Skin of body (tissue), 2 donors: ENCODE measurements around the gene FRMD1. TPM values are rescaled to one million over a fixed set of nuclear protein-coding genes. Genes with fewer than 3 reads are reported as not detected.

ENCODE experiments used
- DNase-seq: peaks from one replicate; lab custom pipeline; 2025; lab: John Stamatoyannopoulos, UW
- total RNA-seq: library from RNA; depleted of rRNA; stranded (reverse); fragments of >200 nt; gene quantifications from one replicate; pipeline ENCODE4 v1.2.3, GENCODE V29; 2014

Gene FRMD1
- 0.20 TPM for total RNA-seq

GRCh38 chr6:168078943-168079405, at the start of gene FRMD1:
Gene FRMD1, minus strand, starts transcription at chr6:168079212. Its CDS starts 118 bp downstream, at chr6:168079094.
- DNase-seq, result no peak

- no peak for DNase-seq
These were observed 49.1 kb upstream of the FRMD1 start for GRCh38 chr6:168128006-168128630.

DNA sequence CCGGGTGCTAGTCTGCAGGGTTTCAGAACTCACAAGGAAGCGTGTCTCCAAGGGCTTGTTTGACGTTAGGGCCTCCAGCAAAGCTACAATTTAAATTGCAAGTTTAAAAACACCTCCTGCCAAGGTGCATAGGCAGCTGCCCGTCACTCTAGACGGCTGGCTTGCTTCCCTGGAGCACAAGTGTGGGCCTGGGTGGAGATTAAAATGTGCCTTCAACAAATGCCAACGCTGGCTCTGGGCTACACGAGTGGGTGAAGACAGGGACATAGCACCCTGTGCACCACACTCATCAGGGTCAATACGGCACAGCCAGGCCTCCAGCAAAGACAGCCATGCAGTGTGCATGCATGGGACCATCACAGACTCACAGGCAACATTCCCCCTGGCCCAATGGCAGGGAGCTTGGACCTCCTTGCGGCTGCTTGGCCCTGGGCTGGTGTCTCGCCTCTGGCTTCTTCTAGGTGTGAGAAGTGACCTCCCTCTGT, 48.4 kb upstream of the FRMD1 start:
- DNase-seq, result no peak

- no peak for DNase-seq
These were observed 47.8 kb upstream of the FRMD1 start for GRCh38 chr6:168126566-168127383.

DNA sequence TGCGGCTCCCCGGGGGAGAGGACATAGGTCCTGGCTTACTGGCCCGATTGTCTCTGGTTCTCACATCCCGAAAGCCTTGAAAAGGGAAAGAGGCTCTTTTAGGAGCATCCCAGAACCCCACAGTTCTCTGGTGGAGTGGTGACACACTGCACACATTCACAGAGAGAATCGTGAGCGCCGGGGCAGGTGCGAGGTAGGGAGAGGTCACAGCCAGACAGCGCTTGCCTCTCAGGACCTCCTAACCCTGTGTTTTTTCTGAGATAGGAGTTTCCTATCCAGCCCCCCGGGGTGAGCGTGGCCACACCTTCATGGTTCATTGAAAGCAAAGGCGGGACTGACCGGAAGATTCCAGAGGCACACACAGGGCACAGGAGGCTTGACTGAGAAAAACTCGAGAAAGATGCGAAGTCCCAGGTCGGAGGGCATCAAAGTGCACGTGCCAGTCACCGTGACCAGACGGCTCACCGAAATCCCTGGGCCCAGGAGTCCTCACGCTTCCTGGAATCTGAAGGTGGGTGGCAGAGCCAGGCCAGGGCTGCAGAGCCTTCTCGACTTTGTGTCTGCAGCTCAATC, 46.5 kb upstream of the FRMD1 start:
- no peak for DNase-seq

GRCh38 chr6:168124921-168125320, 45.9 kb upstream of the FRMD1 start:
- no peak for DNase-seq

DNA sequence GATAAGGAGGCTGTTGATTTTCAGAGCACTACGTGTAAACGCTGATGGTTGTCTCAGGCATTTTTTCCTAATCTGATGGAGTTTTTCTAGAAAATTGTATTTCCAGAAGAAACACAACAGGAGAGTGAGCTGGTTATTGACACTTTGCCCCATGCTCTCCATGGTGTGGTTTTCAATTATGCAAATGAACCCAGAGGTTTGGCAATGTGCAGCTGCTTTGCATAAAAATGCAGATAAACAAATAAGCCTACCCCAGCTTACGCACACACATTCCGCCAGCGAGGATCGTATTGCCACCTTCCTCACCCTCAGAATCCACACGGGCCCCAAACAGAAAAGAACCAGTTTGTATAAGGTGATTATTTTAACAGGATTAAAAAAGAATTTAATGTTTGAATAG, 45.1 kb upstream of the FRMD1 start:
- no peak for DNase-seq

GRCh38 chr6:168123165-168123911, 44.3 kb upstream of the FRMD1 start:
- DNase-seq, result no peak

- no peak for DNase-seq
These were observed 43.5 kb upstream of the FRMD1 start for GRCh38 chr6:168122521-168122920.

DNA sequence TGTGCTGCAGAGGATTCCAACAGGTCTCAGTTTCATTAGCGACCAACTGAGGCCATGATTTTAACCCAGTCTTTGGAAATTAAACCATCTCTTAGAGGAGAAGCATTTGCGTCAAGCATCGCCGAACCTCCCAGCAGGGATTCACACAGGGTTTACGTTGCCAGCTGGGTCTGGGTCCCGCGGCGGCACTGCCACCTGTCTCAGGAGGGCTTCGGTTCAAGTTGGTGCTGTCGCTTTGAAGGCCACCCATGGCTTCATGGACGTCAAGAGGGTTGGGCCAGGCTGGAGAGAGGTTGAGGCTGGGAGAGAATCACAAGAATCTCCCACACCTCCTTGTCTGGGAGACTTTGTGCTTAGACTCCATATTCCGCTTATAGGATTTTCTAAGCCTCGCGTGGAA, 43.0 kb upstream of the FRMD1 start:
- no peak for DNase-seq

DNA sequence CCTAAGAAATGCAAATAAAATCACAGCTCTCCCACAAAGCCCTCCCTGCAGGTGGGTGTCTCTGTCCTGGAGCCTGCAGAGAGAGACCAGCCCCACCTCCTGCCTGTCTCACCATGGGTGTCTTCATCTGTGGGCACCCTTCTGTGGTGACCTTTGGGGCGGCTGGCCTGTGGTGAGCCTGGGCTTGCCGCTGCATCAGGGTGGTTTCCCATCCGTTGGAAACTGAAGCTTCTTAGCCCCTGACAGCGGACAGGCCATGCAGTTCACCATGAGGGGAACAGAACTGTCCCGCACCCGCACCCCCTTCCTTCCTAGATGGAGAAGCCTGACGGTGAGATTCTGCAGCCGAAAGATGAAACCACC, 42.3 kb upstream of the FRMD1 start:
- no peak for DNase-seq

- no peak for DNase-seq
These were observed 41.6 kb upstream of the FRMD1 start for GRCh38 chr6:168120390-168121302.

DNA sequence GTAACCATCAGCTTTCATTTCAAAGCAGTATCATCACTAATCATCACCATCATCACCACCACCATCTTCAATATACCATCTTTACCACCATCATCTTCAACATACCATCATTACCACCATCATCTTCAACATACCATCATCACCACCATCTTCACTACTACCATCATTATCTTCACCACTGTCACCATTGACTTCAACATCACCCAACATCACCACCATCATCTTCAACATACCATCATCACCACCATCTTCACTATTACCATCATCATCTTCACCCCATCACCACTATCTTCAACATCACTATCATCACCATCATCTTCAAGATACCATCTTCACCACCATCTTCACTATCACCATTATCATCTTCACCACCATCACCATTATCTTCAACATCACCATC, 40.5 kb upstream of the FRMD1 start:
- DNase-seq, result no peak

DNA sequence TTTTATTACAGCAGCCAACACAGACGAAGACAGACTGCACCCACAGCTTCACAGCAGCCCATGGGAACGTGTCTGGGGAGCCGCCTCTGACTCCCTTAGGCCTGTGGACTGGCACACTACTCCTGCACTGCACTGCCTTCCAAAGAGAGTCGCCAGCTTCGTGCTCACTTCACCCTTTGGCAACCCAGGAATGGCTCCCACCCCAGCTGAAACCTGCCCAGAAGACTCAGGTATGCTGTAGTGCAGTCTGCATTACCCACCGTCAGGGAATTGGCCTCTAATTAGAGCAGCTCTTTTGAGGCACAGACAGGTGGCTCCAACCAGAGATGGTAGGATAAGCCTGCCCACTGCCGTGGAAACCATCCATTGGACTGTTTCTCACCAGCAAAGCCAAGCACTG, 39.9 kb upstream of the FRMD1 start:
- no peak for DNase-seq

GRCh38 chr6:168117942-168118341, 38.9 kb upstream of the FRMD1 start:
- no peak for DNase-seq

- DNase-seq, result no peak
These were observed 38.2 kb upstream of the FRMD1 start for GRCh38 chr6:168116975-168117899.

GRCh38 chr6:168116438-168116974, 37.5 kb upstream of the FRMD1 start:
- DNase-seq, result no peak

DNA sequence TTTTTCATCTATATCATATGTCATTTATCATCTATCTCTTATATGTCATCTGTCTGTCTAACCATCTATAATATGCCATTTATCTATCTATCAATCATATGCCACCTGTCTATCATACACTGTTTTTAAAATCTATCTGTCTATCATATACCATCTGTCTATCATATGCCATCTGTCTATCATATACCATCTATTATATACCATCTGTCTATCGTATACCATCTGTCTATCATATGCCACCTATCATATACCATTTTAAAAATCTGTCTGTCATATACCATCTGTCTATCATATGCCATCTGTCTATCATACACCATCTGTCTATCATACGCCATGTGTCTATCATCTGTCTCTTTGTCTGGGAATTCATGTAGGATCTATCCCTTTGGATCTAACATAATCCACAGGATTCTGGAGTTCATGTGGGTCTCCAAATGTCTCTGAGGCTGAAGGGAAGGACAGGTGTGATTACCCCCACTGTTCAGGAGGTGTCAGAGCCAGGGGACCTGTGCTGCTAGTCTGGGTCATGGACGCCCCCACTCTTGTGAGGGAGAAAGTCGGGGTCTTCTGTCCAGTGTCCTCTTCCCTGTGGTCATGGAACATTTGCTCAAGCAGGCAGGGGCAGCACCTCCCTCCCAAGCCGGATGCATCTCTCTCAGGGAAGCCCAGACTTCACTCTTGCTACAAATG, 36.9 kb upstream of the FRMD1 start:
- DNase-seq, result no peak

- no peak for DNase-seq
These were observed 34.2 kb upstream of the FRMD1 start for GRCh38 chr6:168113226-168113625.
